Posterior cingulate gyrus (tissue), 11 donors: ENCODE data around the gene HOXB6.

Source experiments
- DNase-seq, 10 donors: peaks; one replicate each; pipeline versions ENCODE4 v3.0.0 to v3.0.0-alpha.2; 2020 to 2021; ENCODE audit warnings: mixed read lengths in 3 of 10
- intact Hi-C: fragments of 100-400 bp; cut with DNase I; formaldehyde crosslinking; loops from one replicate; pipeline ENCODE4 v1.15.1; 2023

HOXB6 gene

DNA sequence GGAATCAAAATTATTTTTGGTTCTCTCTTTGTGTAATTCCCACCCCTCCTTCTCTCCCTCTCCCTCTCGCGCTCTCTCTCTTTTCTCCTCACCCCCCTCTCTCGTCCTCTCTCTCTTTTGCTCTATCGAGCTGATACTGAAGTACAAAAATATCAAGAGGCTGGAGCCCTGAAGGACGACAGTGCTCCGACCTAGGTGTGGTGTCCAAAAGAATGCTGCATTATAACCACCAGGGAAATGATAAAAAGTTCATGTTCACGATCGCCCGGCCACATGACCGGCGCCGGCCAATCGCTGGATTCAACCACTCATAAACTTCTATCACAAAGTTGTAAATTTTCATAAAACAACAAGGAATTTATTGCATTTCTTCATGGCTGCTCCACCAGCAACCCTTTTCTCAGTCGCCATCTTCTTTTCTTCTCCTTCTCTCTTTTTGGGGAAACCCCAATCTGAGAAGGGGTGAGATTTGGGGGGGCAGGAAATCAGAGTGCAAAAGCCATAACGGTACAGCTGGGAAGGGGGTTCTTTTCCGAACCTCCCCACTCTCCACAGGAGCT is at the start of gene HOXB6:
TSS of gene HOXB6 (minus strand) at position 217 of the 560 bp plus-strand sequence. CDS start 6,836 bp downstream, outside the sequence.
- intact Hi-C loops: no loop called here
- DNase-seq: no peak

- no peak for DNase-seq
- intact Hi-C loops: no loop called here
Observed at GRCh38 chr17:48649741-48650140, 45.0 kb upstream of the HOXB6 start.

DNA sequence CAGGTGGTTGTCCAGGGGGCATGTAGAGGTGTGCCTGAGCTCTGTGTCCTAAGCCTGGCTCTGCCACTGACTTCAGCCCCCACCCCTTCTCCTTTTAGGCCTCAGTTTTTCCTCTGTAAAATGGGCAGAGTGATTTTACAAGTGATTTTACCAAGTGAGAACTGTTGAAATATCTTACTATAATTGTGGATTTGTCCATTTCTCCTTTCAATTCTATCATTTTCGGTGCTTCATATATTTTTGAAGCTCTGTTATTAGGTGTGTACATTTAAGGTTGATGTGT is 43.1 kb upstream of the HOXB6 start:
- intact Hi-C loops: no loop called here
- DNase-seq: no peak

DNA sequence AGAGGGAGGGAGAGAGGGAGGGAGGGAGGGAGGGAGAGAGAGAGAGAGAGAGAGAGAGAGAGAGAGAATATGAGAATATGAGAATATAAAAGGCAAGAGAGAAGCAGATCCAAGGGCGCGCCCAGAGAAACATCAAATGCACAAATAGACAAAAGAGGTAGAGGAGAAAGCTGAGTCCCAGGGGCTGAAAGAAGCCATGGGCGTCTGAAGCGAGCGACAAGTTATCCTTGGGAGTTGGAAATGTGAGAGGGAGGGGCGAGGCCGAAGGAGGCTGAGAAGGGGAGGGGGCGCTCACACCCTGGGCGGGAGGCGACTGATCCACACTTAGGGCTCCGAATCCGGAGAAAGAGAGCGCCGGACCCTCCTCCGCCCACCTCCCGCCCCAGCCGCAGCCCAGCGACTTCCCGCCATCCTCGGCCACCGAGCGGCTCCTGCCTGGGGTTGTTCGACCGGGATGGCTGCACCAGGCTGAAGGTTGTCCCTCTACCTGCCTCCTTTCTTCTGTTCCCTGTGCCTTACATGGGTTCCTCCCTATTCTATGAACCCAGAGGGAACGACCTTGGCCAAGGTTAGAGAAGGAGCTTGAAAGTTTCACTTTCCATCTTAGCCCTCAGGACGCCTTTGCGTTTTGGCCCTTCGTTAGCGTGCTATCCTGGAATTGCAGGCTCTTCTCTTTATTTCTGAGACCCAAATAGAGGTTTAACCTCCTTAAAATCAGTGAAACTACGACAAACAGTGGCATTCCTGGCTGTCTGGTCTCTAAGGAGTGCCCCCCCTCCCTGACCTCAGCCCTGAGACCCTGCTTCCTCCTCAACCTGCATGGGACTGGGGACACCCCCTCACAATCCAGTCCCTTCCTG is 42.5 kb upstream of the HOXB6 start:
- intact Hi-C loops: no loop called here
- DNase-seq: no peak

- no peak for DNase-seq
- intact Hi-C loops: no loop called here
Observed at GRCh38 chr17:48646183-48647102, 41.7 kb upstream of the HOXB6 start.

GRCh38 chr17:48645639-48646182 is 40.9 kb upstream of the HOXB6 start:
- DNase-seq: no peak
- intact Hi-C loops: no loop called here

DNA sequence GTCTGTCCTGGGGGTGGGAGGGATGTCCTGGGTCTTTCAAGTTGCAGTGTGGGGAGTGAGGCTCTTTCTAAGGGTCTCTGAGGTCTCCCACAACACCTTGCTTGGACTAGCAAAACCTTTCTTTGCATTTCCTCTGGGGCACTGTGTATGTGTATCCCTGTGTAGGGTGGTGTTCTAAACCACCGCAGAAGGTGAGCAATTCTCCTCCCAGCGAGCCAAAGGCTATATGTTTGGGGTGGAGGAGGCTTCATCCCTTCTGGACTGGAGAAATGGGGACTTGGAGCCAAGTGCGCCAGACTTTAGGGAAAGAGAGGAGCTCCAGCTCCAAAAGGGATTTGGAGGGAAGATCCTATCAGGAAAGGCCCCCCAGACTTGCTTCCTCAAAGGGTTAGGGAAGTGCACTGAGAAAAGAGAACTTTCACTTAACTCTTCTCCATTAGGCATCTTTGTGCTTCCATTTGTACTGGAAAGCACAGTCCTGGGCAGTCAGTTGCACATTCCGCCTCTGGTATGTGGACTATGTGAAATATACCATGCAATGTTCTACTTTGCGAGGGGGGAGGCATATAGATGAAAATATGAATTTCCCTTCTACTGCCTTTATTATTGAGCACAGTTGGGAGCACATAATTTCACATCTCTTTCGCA is 40.2 kb upstream of the HOXB6 start:
- no peak for DNase-seq
- intact Hi-C loops: no loop called here

DNA sequence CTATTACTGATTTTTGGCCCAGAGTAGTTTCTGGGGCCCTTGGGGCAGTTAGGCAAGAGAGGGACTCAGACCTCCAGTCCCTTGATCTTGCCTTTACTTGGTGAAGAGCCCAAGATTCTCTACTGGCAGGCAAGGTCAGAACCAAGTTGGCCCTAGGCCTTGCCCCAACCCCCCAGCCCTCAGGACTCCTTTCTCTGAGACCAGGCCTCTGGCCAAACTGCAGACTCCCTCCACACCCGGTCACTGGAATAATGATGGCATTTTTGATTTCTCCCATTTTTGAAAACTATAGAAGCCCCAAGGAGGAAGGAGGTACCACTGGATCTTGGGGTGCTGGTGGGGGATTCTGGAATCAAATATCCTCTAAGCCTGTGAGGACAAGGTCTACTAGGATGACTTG is 39.4 kb upstream of the HOXB6 start:
- intact Hi-C loops: no loop called here
- DNase-seq: no peak

GRCh38 chr17:48643697-48644012 is 38.9 kb upstream of the HOXB6 start:
- intact Hi-C loops: no loop called here
- DNase-seq: no peak

DNA sequence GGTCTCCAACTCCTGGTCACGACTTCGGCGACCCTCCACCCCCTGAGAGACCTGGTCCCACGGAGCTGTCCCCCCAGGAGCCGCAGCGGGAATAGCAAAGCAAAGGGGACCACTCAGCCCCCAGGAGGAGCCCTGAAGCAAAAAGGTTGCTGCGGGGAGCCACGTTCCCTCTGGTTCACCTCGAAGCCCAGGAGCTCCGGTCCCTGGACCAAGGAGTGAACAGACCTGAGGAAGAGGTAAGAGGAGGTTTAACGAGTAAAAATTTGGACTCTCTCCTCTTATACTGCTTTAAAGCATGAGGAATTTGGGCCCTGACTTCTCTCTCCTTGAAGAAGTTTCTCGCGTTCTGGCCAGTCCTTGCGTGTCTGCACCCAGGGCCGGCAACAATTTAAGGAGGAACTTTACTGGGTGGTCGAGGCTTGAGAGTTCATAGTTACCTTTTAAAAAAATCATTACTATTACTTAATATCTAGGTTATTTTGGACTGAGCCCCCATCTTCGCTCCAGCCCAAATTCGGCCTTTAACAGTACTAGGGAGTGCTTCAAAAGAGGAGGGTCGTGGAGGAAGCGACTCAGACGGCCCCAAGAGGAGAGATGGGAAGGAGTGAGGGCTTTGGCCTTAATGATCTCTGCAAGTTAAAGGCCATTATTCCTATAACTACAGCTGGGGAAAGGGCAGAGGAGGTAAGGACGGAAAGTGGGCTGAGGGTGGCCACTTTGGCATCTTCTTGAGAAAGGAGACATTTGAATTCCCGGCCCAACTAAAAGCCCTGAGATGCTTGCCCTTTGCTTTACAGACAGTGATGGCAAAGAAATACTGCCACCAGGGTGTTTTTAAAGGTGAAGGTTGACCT is 38.3 kb upstream of the HOXB6 start:
- DNase-seq: no peak
- intact Hi-C loops: no loop called here

DNA sequence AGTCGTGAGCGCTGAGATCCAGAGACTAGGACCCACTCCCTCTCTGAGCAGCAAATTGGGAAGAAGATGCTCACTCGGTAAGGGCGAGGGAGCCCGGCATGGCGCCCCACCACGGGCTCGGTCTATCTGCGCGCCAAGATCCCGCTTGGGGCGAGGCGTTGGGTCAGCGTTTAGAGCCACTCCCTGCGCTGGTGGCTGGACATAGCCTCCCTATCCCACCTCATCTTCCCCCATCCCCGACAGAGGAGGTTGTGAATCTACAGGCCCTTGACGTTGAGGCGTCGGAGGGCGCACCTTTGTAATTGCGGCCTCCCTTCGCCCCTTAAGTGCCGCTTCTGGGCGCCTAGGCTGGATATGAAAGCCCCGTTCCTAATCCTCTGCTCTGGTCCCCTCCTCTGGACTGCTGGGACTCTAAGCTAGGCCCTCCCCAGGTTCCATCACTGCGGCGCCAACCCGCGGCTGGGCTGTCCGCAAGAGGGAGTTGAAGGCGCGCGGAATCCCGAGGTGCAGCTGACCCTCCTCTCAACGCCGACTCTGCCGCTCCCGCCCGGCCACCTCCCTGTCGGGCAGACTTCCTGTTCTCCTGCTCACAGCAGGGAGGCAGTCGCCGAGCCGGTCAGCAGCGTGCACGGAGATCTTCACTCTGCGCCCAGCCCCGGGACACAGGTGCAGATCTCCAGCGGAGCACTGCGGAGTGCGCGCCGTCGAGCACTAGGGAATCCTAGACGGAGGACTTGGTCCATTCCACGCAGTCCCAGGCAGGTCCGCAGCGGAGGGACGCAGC is 37.5 kb upstream of the HOXB6 start:
- intact Hi-C loops: no loop called here
- DNase-seq: no peak

GRCh38 chr17:48641541-48642058 is 36.8 kb upstream of the HOXB6 start:
- DNase-seq: no peak
- intact Hi-C loops: no loop called here

GRCh38 chr17:48640858-48641180 is 36.0 kb upstream of the HOXB6 start:
- intact Hi-C loops: no loop called here

DNA sequence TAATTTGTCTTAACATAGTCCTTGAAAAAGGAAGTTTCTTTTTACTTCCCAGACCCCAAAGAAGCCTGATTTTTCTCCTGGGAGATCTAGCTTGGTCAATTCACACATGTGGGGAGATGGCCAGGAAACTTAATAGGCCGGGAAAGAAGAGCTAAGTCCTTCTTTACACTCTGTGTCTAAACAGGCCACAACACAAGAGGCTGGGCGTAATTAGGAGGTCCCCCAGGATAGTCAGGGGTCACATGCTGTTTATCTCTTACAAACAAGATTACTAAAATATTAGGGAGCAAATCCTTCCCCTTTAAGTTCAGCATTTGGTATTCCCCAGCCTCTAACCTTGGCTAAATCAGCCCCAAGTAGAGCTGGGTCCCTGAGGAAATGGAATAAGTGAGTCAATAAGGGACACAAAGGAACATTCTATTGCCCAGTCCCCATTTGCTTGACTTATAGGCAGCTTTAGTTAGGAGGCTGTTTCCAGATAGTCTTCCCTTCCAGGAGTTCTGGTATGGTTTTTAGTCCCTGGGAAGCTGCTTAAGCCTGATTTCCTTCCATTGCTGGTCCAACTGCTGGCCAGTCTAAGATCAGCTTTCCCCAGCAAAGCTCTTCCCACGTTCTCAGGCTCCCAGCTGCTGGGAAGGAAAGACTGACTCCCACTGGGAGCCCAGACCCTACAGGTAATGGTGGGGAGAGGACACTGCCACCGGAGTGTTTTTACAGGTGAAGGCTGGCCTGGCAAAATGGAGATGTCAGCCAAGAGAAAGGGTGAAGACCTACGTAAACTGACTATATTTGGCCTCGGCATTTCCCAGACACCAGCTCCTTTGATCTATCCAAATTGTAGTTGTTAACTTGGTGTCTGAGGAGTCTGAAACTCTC is 35.4 kb upstream of the HOXB6 start:
- no peak for DNase-seq
- intact Hi-C loops: no loop called here

More at GRCh38 chr17:48640858-48641180, 36.0 kb upstream of the HOXB6 start:
- no peak for DNase-seq

GRCh38 chr17:48639136-48639535 is 34.4 kb upstream of the HOXB6 start:
- no peak for DNase-seq
- intact Hi-C loops: no loop called here

DNA sequence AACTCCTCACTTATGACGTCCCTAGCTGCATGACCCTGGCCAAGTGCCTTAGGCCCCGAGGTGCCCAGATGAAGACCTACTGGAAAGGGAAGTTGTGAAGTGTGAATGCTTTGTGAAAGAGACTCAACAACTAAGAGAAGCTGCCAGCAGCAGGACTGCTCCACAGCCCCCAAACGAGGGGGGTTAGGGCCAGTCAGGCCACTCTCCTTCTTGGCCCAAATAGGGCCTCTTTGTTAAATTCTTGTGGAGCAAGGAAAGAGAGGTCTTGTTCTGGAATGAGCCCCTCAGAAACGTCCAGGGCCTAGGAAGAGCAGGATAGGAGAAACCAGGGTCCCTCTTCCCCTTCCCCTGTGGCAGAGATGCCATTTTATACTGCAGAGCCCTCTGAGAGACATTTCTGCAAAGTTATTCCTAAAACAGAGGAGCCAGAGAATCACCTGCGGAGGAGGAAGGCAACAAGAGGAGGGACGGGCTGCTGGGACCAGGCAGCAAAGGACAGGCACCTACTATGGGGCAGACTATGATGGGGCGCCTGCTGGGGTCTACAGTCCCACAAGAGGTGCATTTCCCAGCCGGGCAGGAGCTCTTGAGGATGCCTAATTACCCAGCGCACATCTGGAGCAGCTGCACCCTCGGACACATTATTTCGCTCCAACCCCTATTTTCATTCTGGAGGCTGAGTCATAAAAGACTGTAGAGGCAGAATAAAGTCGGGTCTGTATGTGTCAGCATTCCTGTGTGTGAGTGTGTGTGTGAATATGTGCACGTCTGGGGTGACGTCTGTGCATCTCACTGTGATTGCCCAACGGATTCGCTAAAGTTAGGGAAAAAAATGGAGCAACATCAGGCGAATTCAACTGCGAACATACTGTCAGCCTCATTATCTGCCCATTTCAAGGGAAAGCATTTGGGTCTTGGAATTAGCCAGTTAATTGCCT is 32.8 kb upstream of the HOXB6 start:
- intact Hi-C loops: no loop called here
- no peak for DNase-seq
